HepG2 (cell line): ENCODE results near the gene KLHDC4. TPM values are rescaled to one million over a fixed set of nuclear protein-coding genes. Genes with fewer than 3 reads are reported as not detected.

Experiments
- ATAC-seq: fragments of 200-7000 bp; cut with Tn5 transposase; 3 replicates; pipeline ENCODE4 v1.9.1; 2020; ENCODE audit warnings: mild to moderate bottlenecking, moderate library complexity
- BruUV-seq: library from RNA; stranded (reverse); fragments of 400-500 nt; replicated peaks from 2 replicates; lab custom pipeline; 2021; lab: Mats Ljungman, UMichigan
- CTCF ChIA-PET: fragments of 300-600 bp; formaldehyde crosslinking; extraction: SDS; loops from one replicate; lab custom pipeline; 2021; ENCODE audit warnings: low total read pairs, inconsistent platforms, low intra/inter-chr PET ratio; lab: Yijun Ruan, JAX
- POLR2A ChIA-PET: fragments of 350-600 bp; sonication (Branson Sonifier 250); formaldehyde crosslinking; loops from one replicate; lab custom pipeline; 2020; ENCODE audit warnings: antibody characterized with exemption, inconsistent platforms; lab: Yijun Ruan, JAX
- DNase-seq: peaks from one replicate; pipeline ENCODE4 v3.0.0-alpha.2; 2015; ENCODE audit warnings: low spot score
- FAIRE-seq: peaks from 3 replicates; lab custom pipeline; 2011; peaks lifted over from hg19 to GRCh38; lab: Jason Lieb, UNC
- H2AFZ ChIP-seq: one replicate; pipeline ENCODE4 v1.6.1; 2011; ENCODE audit warnings: low read length, inconsistent platforms
- H3K27ac ChIP-seq: fragments of 300-600 bp; 3 replicates; pipeline ENCODE4 v1.8.0; 2011; ENCODE audit warnings: mixed run types, mild to moderate bottlenecking, mixed read lengths, low read length, inconsistent platforms; ENCODE audit not compliant: insufficient read depth; ENCODE audit errors: extremely low read length
- H3K27me3 ChIP-seq, 2 experiments: fragments of 200-600 bp in 1 of 2; 2 replicates in 1 of 2; 3 replicates in 1 of 2; pipeline versions ENCODE4 v1.6.0 to v1.8.0; 2011; ENCODE audit warnings: low read length in 2 of 2, mild to moderate bottlenecking in 2 of 2, moderate library complexity in 2 of 2, inconsistent platforms in 1 of 2; ENCODE audit not compliant: insufficient read depth in 2 of 2, control insufficient read depth in 1 of 2
- H3K36me3 ChIP-seq, 2 experiments: fragments of 200-600 bp in 1 of 2; replicated peaks in 1 of 2; 2 replicates in 1 of 2; 3 replicates in 1 of 2; pipeline versions ENCODE4 v1.5.1 to v1.8.0; 2011; ENCODE audit warnings: low read length in 2 of 2, inconsistent platforms in 1 of 2; ENCODE audit not compliant: insufficient read depth in 2 of 2, control insufficient read depth in 1 of 2
- H3K4me1 ChIP-seq: 2 replicates; pipeline ENCODE4 v1.5.1; 2012; ENCODE audit warnings: low read length, inconsistent platforms; ENCODE audit not compliant: insufficient read depth
- H3K4me2 ChIP-seq: 2 replicates; pipeline ENCODE4 v1.6.0; 2011; ENCODE audit warnings: low read depth, low read length, inconsistent platforms
- H3K4me3 ChIP-seq, 3 experiments: fragments of 200-600 bp in 1 of 3; sonication (generic), shearing (Covaris generic) in 1 of 3; replicated peaks in 1 of 3; 2 replicates each; pipeline ENCODE4 v1.5.1; 2011 to 2016; ENCODE audit warnings: low read length in 3 of 3, inconsistent platforms in 2 of 3, low read depth in 2 of 3, mild to moderate bottlenecking in 2 of 3, control low read depth in 1 of 3, mixed read lengths in 1 of 3; ENCODE audit not compliant: insufficient read depth in 1 of 3
- H3K79me2 ChIP-seq: one replicate; pipeline ENCODE4 v1.6.1; 2011; ENCODE audit warnings: low read length, inconsistent platforms; ENCODE audit not compliant: insufficient read depth
- H3K9ac ChIP-seq: 2 replicates; pipeline ENCODE4 v1.6.0; 2011; ENCODE audit warnings: mild to moderate bottlenecking, low read depth, low read length, inconsistent platforms; ENCODE audit not compliant: insufficient read depth
- H3K9me3 ChIP-seq: 2 replicates; pipeline ENCODE4 v1.5.1; 2012; ENCODE audit warnings: mild to moderate bottlenecking, low read length
- H4K20me1 ChIP-seq: 2 replicates; pipeline ENCODE4 v1.6.0; 2011; ENCODE audit warnings: inconsistent platforms, mild to moderate bottlenecking, low read length, moderate library complexity; ENCODE audit not compliant: insufficient read depth
- E2F1 ChIP-seq: sonication (generic); formaldehyde crosslinking; IDR thresholded peaks from 2 replicates; pipeline ENCODE4 v1.5.0; 2020; ENCODE audit warnings: missing genetic modification reagents
- ELF1 ChIP-seq: sonication (generic); formaldehyde crosslinking; IDR thresholded peaks from 2 replicates; pipeline ENCODE4 v1.4.0; 2020; ENCODE audit warnings: missing genetic modification reagents
- FLYWCH1 ChIP-seq: sonication (generic); formaldehyde crosslinking; IDR thresholded peaks from 2 replicates; pipeline ENCODE4 v1.8.1; 2023; ENCODE audit warnings: mild to moderate bottlenecking, missing genetic modification reagents
- HBP1 ChIP-seq: IDR thresholded peaks from 2 replicates; pipeline ENCODE4 v1.6.1; 2016; ENCODE audit warnings: low read depth, control low read depth
- KLF16 ChIP-seq, 2 experiments: sonication (generic) in 1 of 2; formaldehyde crosslinking in 1 of 2; IDR thresholded peaks; 2 replicates each; pipeline versions ENCODE4 v1.6.1 to v1.8.0; 2016 to 2023; ENCODE audit warnings: missing genetic modification reagents in 2 of 2, missing compliant biosample characterization in 1 of 2
- MLXIP ChIP-seq: sonication (generic); formaldehyde crosslinking; IDR thresholded peaks from 2 replicates; pipeline ENCODE4 v1.9.0; 2021; ENCODE audit warnings: missing genetic modification reagents, borderline replicate concordance
- SUZ12 ChIP-seq: fragments of 150-350 bp; IDR thresholded peaks from 2 replicates; pipeline ENCODE4 v1.6.1; 2014; ENCODE audit warnings: low read depth, low read length
- TP53 ChIP-seq: sonication (generic); formaldehyde crosslinking; conservative IDR thresholded peaks from 2 replicates; pipeline ENCODE4 v1.4.0; 2020; ENCODE audit warnings: missing genetic modification reagents
- ZNF235 ChIP-seq: sonication (generic); formaldehyde crosslinking; IDR thresholded peaks from 2 replicates; pipeline ENCODE4 v1.8.1; 2023; ENCODE audit warnings: mild to moderate bottlenecking, missing genetic modification reagents, borderline replicate concordance
- ZNF687 ChIP-seq: sonication (generic); formaldehyde crosslinking; IDR thresholded peaks from 2 replicates; pipeline ENCODE4 v1.5.1; 2020; ENCODE audit warnings: mild to moderate bottlenecking, missing genetic modification reagents, moderate library complexity
- ZNF709 ChIP-seq: sonication (generic); formaldehyde crosslinking; IDR thresholded peaks from 2 replicates; pipeline ENCODE4 v1.5.0; 2020; ENCODE audit warnings: mild to moderate bottlenecking, missing genetic modification reagents
- ZNF749 ChIP-seq: sonication (generic); formaldehyde crosslinking; IDR thresholded peaks from 2 replicates; pipeline ENCODE4 v1.8.0; 2022; ENCODE audit warnings: mild to moderate bottlenecking, missing genetic modification reagents, moderate library complexity, borderline replicate concordance
- ZNF781 ChIP-seq: sonication (generic); formaldehyde crosslinking; IDR thresholded peaks from 2 replicates; pipeline ENCODE4 v1.5.1; 2020; ENCODE audit warnings: borderline replicate concordance, mild to moderate bottlenecking, missing genetic modification reagents; ENCODE audit errors: not compliant biosample characterization
- ZNF83 ChIP-seq: sonication (generic); formaldehyde crosslinking; IDR thresholded peaks from 2 replicates; pipeline ENCODE4 v1.4.0; 2020; ENCODE audit warnings: missing genetic modification reagents, mild to moderate bottlenecking, borderline replicate concordance
- WGBS: methylation state at CpG from one replicate; pipeline ENCODE4 v1.1.6; 2017; ENCODE audit warnings: low lambda C conversion rate; 5-methylcytosine and 5-hydroxymethylcytosine counted together
- in situ Hi-C: cut with HindIII; loops from 2 replicates; pipeline ENCODE4 v1.10.0; 2017; ENCODE audit warnings: low pct_unique_long_range_greater_than_20kb; ENCODE audit not compliant: extremely low pct_ligation_motif_present
- intact Hi-C: fragments of 100-400 bp; cut with micrococcal nuclease; formaldehyde crosslinking; loops from one replicate; pipeline ENCODE4 v1.10.0; 2022; ENCODE audit not compliant: unreplicated experiment
- polyA plus RNA-seq, 8 experiments: library from polyadenylated mRNA; depleted of rRNA in 3 of 8; stranded (reverse) in 7 of 8; unstranded in 1 of 8; fragments of >200 nt; fragmentation: Illumina TruSeq in 4 of 8; extraction: Trizol in 4 of 8; gene quantifications; 2 replicates each; pipeline versions ENCODE4 v1.2.1 to v1.2.3, GENCODE V29; 2011 to 2016; ENCODE audit warnings: low read depth in 4 of 8, missing spikeins in 1 of 8, mixed read lengths in 1 of 8; ENCODE audit not compliant: insufficient read depth in 1 of 8
- total RNA-seq, 5 experiments: library from RNA; depleted of rRNA; stranded (reverse); fragments of >200 nt; fragmentation: Illumina TruSeq; extraction: Trizol; gene quantifications; 2 replicates each; pipeline ENCODE4 v1.2.3, GENCODE V29; 2016; ENCODE audit warnings: low read depth in 1 of 5

The KLHDC4 gene
- total and polyA plus RNA-seq, 2 of the 13 experiments (the other 11 are each of a cell fraction or from before 2014, with no cell fraction given): 18.7 to 31.8 TPM

GRCh38 chr16:87724490-87725291, 41.1 kb downstream of the KLHDC4 start:
- peaks cover 28 to 65% of the 10 kb centered on the region in 2 experiments for H3K36me3 ChIP-seq
- H3K27ac ChIP-seq: no peak overlapping the region
- no peak overlapping the region for H3K4me3 ChIP-seq
- no peak overlapping the region for H3K4me2 ChIP-seq
- no peaks in the 10 kb centered on the region for H3K27me3 ChIP-seq
- ATAC-seq: no peak
- no peaks in the 10 kb centered on the region for H3K9me3 ChIP-seq
- H3K79me2 ChIP-seq: no peaks in the 10 kb centered on the region
- POLR2A ChIA-PET: no interaction called here
- CTCF ChIA-PET: no interaction called here
- no peak for FAIRE-seq
- BruUV-seq: no TSS peak
- H3K9ac ChIP-seq: no peak overlapping the region
- H4K20me1 ChIP-seq: peaks cover 2% of the 10 kb centered on the region; the same call in 1 of the 2 replicates
- H2AFZ ChIP-seq: no peak overlapping the region
- WGBS: 95% methylated on average over 18 of the region's 19 CpGs
- in situ Hi-C loops (no loop called here), intact Hi-C loops (no loop called here)
- no peak for DNase-seq
- no peak for TF ChIP-seq ZNF83 (CRISPR knock-in tag)
- no peak for TF ChIP-seq SUZ12
- no peak for TF ChIP-seq MLXIP (CRISPR knock-in tag)
- no peak for TF ChIP-seq HBP1 (CRISPR knock-in tag)
- TF ChIP-seq ZNF781 (CRISPR knock-in tag): no peak
- no peak for TF ChIP-seq ZNF235 (CRISPR knock-in tag)
- TF ChIP-seq ZNF749 (CRISPR knock-in tag): no peak
- TF ChIP-seq E2F1 (CRISPR knock-in tag): no peak
- TF ChIP-seq KLF16 (CRISPR knock-in tag; IDR thresholded peaks at IDR 0.05): no peak
- no peak for TF ChIP-seq ZNF687 (CRISPR knock-in tag)
- no peak for TF ChIP-seq ZNF709 (CRISPR knock-in tag)
- no peak for TF ChIP-seq ELF1
- no peak for TF ChIP-seq TP53 (CRISPR knock-in tag)
- no peak for TF ChIP-seq FLYWCH1
- H3K4me1 ChIP-seq: peaks cover 5% of the 10 kb centered on the region
